ENCODE measurements around the gene PROM2. TPM values are rescaled to one million over a fixed set of nuclear protein-coding genes. Genes with fewer than 3 reads are reported as not detected.

PROM2 gene
- total and polyA plus RNA-seq, 2 experiments from 2014 or later = 2.1 to 2.2 TPM

DNA sequence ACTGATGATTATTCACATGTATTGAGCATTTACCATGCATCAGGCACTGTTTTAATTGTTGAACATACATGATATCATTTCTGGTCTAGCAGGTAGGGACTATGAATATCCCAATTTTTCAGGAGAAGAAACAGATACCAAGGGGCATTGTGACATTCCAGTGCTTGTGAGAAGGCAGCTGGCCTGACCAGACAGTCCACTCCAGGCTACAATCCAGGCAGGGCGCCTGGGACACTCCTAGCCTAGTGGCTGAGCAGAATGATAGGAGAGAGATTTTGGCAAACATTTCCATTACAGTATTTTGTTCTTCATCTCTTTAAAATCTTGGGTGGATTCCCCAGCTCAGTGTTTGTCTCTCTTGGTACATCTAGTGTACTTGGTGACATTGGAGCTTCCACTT, 42.0 kb upstream of the PROM2 start:
- H3K79me2 ChIP-seq (replicated peaks; ENCODE audit: insufficient read depth) = no peaks in the 10 kb centered on the region
- Mint-ChIP-seq H3K27ac (no peak overlapping the region), H3K27me3 (ENCODE audit: insufficient read depth, low read depth, poor library complexity) (peaks cover 5% of the 10 kb centered on the region), H3K36me3 (ENCODE audit: low read depth) (peaks cover 3% of the 10 kb centered on the region; the same call in 1 of the 3 replicates), H3K9me3 (peaks cover 25% of the 10 kb centered on the region), H3K4me3 (no peak overlapping the region), H3K4me1 (peaks cover 2% of the 10 kb centered on the region; the same call in 2 of the 3 replicates)
- H3K4me2 ChIP-seq = no peak overlapping the region
- H3K36me3 ChIP-seq (ENCODE audit: insufficient read depth) = no peaks in the 10 kb centered on the region; the same call in 1 of the 2 replicates
- H3K4me3 ChIP-seq = no peak overlapping the region
- no peaks in the 10 kb centered on the region for H3K4me1 ChIP-seq (ENCODE audit: insufficient read depth)
- H3F3A ChIP-seq (replicated peaks; ENCODE audit: low read depth) = no peaks in the 10 kb centered on the region
- H2AFZ ChIP-seq = no peak overlapping the region
- no peak overlapping the region for H3K27ac ChIP-seq (ENCODE audit: low read depth)
- no peaks in the 10 kb centered on the region for H3K27me3 ChIP-seq (ENCODE audit: insufficient read depth)
- DNase-seq (ENCODE audit: low spot score) (no peak), ATAC-seq (no peak)
- no peaks in the 10 kb centered on the region for H4K20me1 ChIP-seq (replicated peaks; ENCODE audit: insufficient read depth)
- TF ChIP-seq ZNF114 (CRISPR knock-in tag; IDR thresholded peaks at IDR 0.05) (no peak), STAT1 (IDR thresholded peaks at IDR 0.05; ENCODE audit: unreplicated experiment) (no peak), EZH2phosphoT487 (IDR thresholded peaks at IDR 0.05; ENCODE audit: unreplicated experiment) (no peak), EZH2 (IDR thresholded peaks at IDR 0.05; ENCODE audit: low read depth, unreplicated experiment) (no peak), CREB1 (CRISPR knock-in tag; IDR thresholded peaks at IDR 0.05; ENCODE audit: low read depth) (no peak), CTCF (conservative IDR thresholded peaks at IDR 0.05; ENCODE audit: low read depth in 2 of 2) (no peak), REST (IDR thresholded peaks at IDR 0.05; ENCODE audit: unreplicated experiment) (no peak)
- no peaks in the 10 kb centered on the region; the same call in 1 of the 2 replicates for H3K9me2 ChIP-seq (ENCODE audit: insufficient read depth)

DNA sequence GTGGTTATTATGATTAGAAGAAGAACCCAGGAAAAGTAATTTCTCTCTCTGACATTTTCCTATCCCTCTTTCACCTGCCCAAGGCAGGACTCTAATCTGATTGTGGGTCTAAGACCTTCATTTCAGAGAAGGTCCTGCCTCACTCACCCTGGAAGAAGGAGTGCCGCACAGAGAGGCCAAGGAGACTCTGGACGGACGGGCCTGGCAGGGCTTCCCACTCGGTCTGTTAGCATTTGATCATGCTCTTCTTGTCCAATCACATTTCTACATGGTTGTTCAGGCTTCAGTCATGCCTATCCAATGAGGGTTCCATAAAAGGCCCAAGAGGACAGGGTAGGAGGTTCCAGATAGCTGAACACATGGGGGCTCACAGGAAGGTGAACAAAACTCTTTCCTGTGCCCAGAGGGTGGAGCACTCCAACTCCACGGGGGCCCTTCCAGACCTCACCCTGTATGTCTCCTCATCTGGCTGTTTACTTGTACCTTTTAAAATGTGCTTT, 39.9 kb upstream of the PROM2 start:
- H3K9me2 ChIP-seq (ENCODE audit: insufficient read depth) = no peaks in the 10 kb centered on the region; the same call in 1 of the 2 replicates
- no peaks in the 10 kb centered on the region for H3F3A ChIP-seq (replicated peaks; ENCODE audit: low read depth)
- peaks cover 41% of the 10 kb centered on the region for H3K9me3 Mint-ChIP-seq
- H3K36me3 Mint-ChIP-seq (ENCODE audit: low read depth) = peaks cover 6% of the 10 kb centered on the region; the same call in 2 of the 3 replicates
- H3K4me3 ChIP-seq = no peak overlapping the region
- H3K27ac ChIP-seq (ENCODE audit: low read depth) = no peak overlapping the region
- no peak for DNase-seq (ENCODE audit: low spot score)
- H3K4me3 Mint-ChIP-seq = no peak overlapping the region
- no peaks in the 10 kb centered on the region for H3K27me3 ChIP-seq (ENCODE audit: insufficient read depth)
- no peaks in the 10 kb centered on the region for H3K4me1 ChIP-seq (ENCODE audit: insufficient read depth)
- no peaks in the 10 kb centered on the region for H3K79me2 ChIP-seq (replicated peaks; ENCODE audit: insufficient read depth)
- no peak overlapping the region for H2AFZ ChIP-seq
- H3K36me3 ChIP-seq (ENCODE audit: insufficient read depth) = no peaks in the 10 kb centered on the region; the same call in 1 of the 2 replicates
- H3K27me3 Mint-ChIP-seq (ENCODE audit: insufficient read depth, low read depth, poor library complexity) = peaks cover 5% of the 10 kb centered on the region
- peaks cover 2% of the 10 kb centered on the region; the same call in 2 of the 3 replicates for H3K4me1 Mint-ChIP-seq
- H4K20me1 ChIP-seq (replicated peaks; ENCODE audit: insufficient read depth) = no peaks in the 10 kb centered on the region
- H3K27ac Mint-ChIP-seq = no peak overlapping the region
- ATAC-seq = no peak
- H3K4me2 ChIP-seq = no peak overlapping the region
- no peak for TF ChIP-seq STAT1 (IDR thresholded peaks at IDR 0.05; ENCODE audit: unreplicated experiment)
- TF ChIP-seq ZNF462 (CRISPR knock-in tag; IDR thresholded peaks at IDR 0.05) = no peak
- no peak for TF ChIP-seq CREB1 (CRISPR knock-in tag; IDR thresholded peaks at IDR 0.05; ENCODE audit: low read depth)
- TF ChIP-seq EZH2phosphoT487 (IDR thresholded peaks at IDR 0.05; ENCODE audit: unreplicated experiment) = no peak

All from GM23338 (cell line).